Stimulated activated CD4-positive, alpha-beta T cell treated with anti-CD3 and anti-CD28 coated beads, Interleukin-15, amount 100 ng/mL, for 1 hour (primary cell): Measurements from ENCODE around the gene CLRN1.
"Not testable (repeated sequence)": the region's sequence is repeated elsewhere in the genome, so short reads cannot be mapped to it uniquely, and the experiment has no call there.

Experiments used
- DNase-seq, 2 donors: peaks; one replicate each; pipeline ENCODE4 v3.0.0-alpha.2; 2020; ENCODE audit warnings: low read depth in 1 of 2, low spot score in 1 of 2

CLRN1 gene

GRCh38 chr3:150972366-150973071 is at the start of gene CLRN1:
Gene CLRN1, minus strand, starts transcription at chr3:150972727. Its CDS starts 19 bp downstream, at chr3:150972708.
- DNase-seq, result no peak

GRCh38 chr3:151016478-151016795 is 43.9 kb upstream of the CLRN1 start:
- DNase-seq, result no peak

- DNase-seq, result no peak
Observed at GRCh38 chr3:151015767-151016477, 43.4 kb upstream of the CLRN1 start.

- DNase-seq, result no peak
Observed at GRCh38 chr3:151015181-151015580, 42.7 kb upstream of the CLRN1 start.

- DNase-seq, result no peak
Observed at GRCh38 chr3:151014501-151015018, 42.0 kb upstream of the CLRN1 start.

GRCh38 chr3:151012753-151013152 is 40.2 kb upstream of the CLRN1 start:
- no peak for DNase-seq

GRCh38 chr3:151011427-151011826 is 38.9 kb upstream of the CLRN1 start:
- DNase-seq, result no peak

GRCh38 chr3:151009981-151010380 is 37.5 kb upstream of the CLRN1 start:
- no peak for DNase-seq

- no peak for DNase-seq
Observed at GRCh38 chr3:151009430-151009829, 36.9 kb upstream of the CLRN1 start.

- no peak for DNase-seq
Observed at GRCh38 chr3:151008699-151009098, 36.2 kb upstream of the CLRN1 start.

GRCh38 chr3:151003768-151004134 is 31.2 kb upstream of the CLRN1 start:
- no peak for DNase-seq

GRCh38 chr3:151003029-151003767 is 30.7 kb upstream of the CLRN1 start:
- DNase-seq, result no peak

- no peak for DNase-seq
Observed at GRCh38 chr3:151002003-151002981, 29.8 kb upstream of the CLRN1 start.

- DNase-seq, result no peak
Observed at GRCh38 chr3:150998996-150999395, 26.5 kb upstream of the CLRN1 start.

GRCh38 chr3:150996731-150997130 is 24.2 kb upstream of the CLRN1 start:
- no peak for DNase-seq

- no peak for DNase-seq
Observed at GRCh38 chr3:150995510-150995909, 23.0 kb upstream of the CLRN1 start.

- no peak for DNase-seq
Observed at GRCh38 chr3:150989208-150989607, 16.7 kb upstream of the CLRN1 start.

GRCh38 chr3:150988395-150988794 is 15.9 kb upstream of the CLRN1 start:
- DNase-seq, result not testable (repeated sequence)

GRCh38 chr3:150985711-150986110 is 13.2 kb upstream of the CLRN1 start:
- DNase-seq, result no peak

GRCh38 chr3:150984066-150984465 is 11.5 kb upstream of the CLRN1 start:
- no peak for DNase-seq
